ENCODE results near the gene ZNF474.

DNA sequence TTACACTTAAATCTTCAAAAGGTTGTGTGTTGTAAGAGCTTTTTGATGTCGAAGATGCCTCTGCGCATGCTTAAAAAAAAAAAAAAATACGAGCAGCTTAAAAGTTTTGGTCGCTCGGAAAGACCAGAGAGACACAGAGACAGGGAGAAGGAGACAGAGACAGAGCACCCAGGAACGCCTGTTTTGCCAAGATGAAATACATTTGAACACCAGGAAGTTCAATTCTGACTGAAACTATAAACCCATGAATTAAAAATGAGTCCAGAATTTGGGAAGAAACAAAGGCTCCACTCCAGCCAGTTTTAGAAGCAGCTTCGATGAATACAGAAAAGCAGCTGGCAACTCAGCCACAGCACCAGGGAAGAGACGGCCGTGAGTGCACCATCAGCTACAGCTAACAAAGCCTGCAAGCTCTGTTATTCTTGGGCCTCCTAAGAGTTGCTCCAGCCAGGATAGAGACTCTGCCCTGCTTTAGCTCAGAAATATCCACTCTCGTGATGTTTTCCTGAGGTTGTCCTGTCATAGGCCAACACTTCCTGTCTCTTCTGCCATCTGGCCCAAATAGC, 2.5 kb upstream of the ZNF474 start:
- TF ChIP-seq, protein P1, sequence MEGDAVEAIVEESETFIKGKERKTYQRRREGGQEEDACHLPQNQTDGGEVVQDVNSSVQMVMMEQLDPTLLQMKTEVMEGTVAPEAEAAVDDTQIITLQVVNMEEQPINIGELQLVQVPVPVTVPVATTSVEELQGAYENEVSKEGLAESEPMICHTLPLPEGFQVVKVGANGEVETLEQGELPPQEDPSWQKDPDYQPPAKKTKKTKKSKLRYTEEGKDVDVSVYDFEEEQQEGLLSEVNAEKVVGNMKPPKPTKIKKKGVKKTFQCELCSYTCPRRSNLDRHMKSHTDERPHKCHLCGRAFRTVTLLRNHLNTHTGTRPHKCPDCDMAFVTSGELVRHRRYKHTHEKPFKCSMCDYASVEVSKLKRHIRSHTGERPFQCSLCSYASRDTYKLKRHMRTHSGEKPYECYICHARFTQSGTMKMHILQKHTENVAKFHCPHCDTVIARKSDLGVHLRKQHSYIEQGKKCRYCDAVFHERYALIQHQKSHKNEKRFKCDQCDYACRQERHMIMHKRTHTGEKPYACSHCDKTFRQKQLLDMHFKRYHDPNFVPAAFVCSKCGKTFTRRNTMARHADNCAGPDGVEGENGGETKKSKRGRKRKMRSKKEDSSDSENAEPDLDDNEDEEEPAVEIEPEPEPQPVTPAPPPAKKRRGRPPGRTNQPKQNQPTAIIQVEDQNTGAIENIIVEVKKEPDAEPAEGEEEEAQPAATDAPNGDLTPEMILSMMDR (IDR thresholded peaks at IDR 0.05; ENCODE audit: low read depth, low read length): no peak
- TF ChIP-seq EZH2phosphoT487 (IDR thresholded peaks at IDR 0.05; ENCODE audit: low read depth): no peak

Data from OCI-LY3 (cell line).